SK-N-SH (cell line): ENCODE results near the gene RNF138. TPM values are rescaled to one million over a fixed set of nuclear protein-coding genes. Genes with fewer than 3 reads are reported as not detected.

Experiments used
- CTCF ChIA-PET: fragments of 300-600, 350-600 bp; formaldehyde crosslinking; extraction: SDS; loops from one replicate; lab custom pipeline; 2021; lab: Yijun Ruan, JAX
- POLR2A ChIA-PET: fragments of 350-600 bp; sonication (Branson Sonifier 250); formaldehyde crosslinking; extraction: SDS; loops from one replicate; lab custom pipeline; 2020; ENCODE audit warnings: antibody characterized with exemption, inconsistent platforms; lab: Yijun Ruan, JAX
- DNase-seq: peaks from one replicate; pipeline ENCODE4 v3.0.0; 2012
- H2AFZ ChIP-seq: fragments of 200-600 bp; sonication (generic); 2 replicates; pipeline ENCODE4 v1.8.1; 2016; ENCODE audit warnings: antibody characterized with exemption, mild to moderate bottlenecking, low read depth
- H3F3A ChIP-seq: fragments of 200-600 bp; sonication (generic); replicated peaks from 2 replicates; pipeline ENCODE3; 2016; ENCODE audit warnings: antibody characterized with exemption, mild to moderate bottlenecking; ENCODE audit not compliant: insufficient read depth
- H3K27ac ChIP-seq, 2 experiments: fragments of 200-500 bp in 1 of 2; fragments of 200-600 bp in 1 of 2; sonication (Bioruptor generic) in 1 of 2; sonication (generic), shearing (Covaris generic) in 1 of 2; 2 replicates each; pipeline versions ENCODE4 v1.5.1 to v1.6.1; 2014 to 2016; ENCODE audit warnings: low read depth in 2 of 2, inconsistent platforms in 1 of 2, low read length in 1 of 2, mild to moderate bottlenecking in 1 of 2, mixed read lengths in 1 of 2
- H3K27me3 ChIP-seq: fragments of 200-600 bp; sonication (generic), shearing (Covaris generic); 2 replicates; pipeline ENCODE4 v1.6.1; 2016; ENCODE audit warnings: mixed run types; ENCODE audit not compliant: insufficient read depth
- H3K36me3 ChIP-seq, 2 experiments: fragments of 200-500 bp in 1 of 2; fragments of 200-600 bp in 1 of 2; sonication (Bioruptor generic) in 1 of 2; sonication (generic) in 1 of 2; replicated peaks in 1 of 2; 2 replicates each; pipeline versions ENCODE3 to v1.5.1; 2014 to 2016; ENCODE audit warnings: low read length in 1 of 2, mild to moderate bottlenecking in 1 of 2; ENCODE audit not compliant: insufficient read depth in 2 of 2, control insufficient read depth in 1 of 2
- H3K4me1 ChIP-seq, 2 experiments: fragments of 200-500 bp in 1 of 2; fragments of 200-600 bp in 1 of 2; sonication (Bioruptor generic) in 1 of 2; sonication (generic), shearing (Covaris generic) in 1 of 2; 2 replicates each; pipeline versions ENCODE4 v1.5.1 to v1.6.1; 2014 to 2016; ENCODE audit warnings: low read depth in 1 of 2, low read length in 1 of 2, mixed run types in 1 of 2; ENCODE audit not compliant: insufficient read depth in 2 of 2, control insufficient read depth in 1 of 2
- H3K4me2 ChIP-seq: fragments of 200-600 bp; sonication (generic), shearing (Covaris generic); 2 replicates; pipeline ENCODE4 v1.6.1; 2017; ENCODE audit warnings: mixed run types
- H3K4me3 ChIP-seq, 2 experiments: fragments of 200-500 bp in 1 of 2; fragments of 200-600 bp in 1 of 2; sonication (Bioruptor generic) in 1 of 2; sonication (generic), shearing (Covaris generic) in 1 of 2; 2 replicates each; pipeline versions ENCODE4 v1.5.1 to v1.8.1; 2014 to 2016; ENCODE audit warnings: low read depth in 2 of 2, inconsistent platforms in 1 of 2, low read length in 1 of 2, mild to moderate bottlenecking in 1 of 2, mixed read lengths in 1 of 2, moderate library complexity in 1 of 2
- H3K79me2 ChIP-seq: fragments of 200-600 bp; sonication (generic); 2 replicates; pipeline ENCODE4 v1.8.1; 2017; ENCODE audit warnings: mild to moderate bottlenecking; ENCODE audit not compliant: insufficient read depth
- H3K9ac ChIP-seq: fragments of 200-600 bp; sonication (generic); 2 replicates; pipeline ENCODE4 v1.6.1; 2017; ENCODE audit warnings: mixed run types
- H3K9me2 ChIP-seq: fragments of 200-600 bp; sonication (generic); 2 replicates; pipeline ENCODE4 v1.6.1; 2017; ENCODE audit warnings: mixed run types
- H3K9me3 ChIP-seq: fragments of 200-600 bp; sonication (generic); 2 replicates; pipeline ENCODE4 v1.6.1; 2017; ENCODE audit warnings: mixed run types, mild to moderate bottlenecking, moderate library complexity
- H4K20me1 ChIP-seq: fragments of 200-600 bp; sonication (generic); 2 replicates; pipeline ENCODE4 v1.6.1; 2017; ENCODE audit warnings: mild to moderate bottlenecking, mixed run types; ENCODE audit not compliant: insufficient read depth
- CHD2 ChIP-seq: fragments of 150-350 bp; IDR thresholded peaks from 2 replicates; pipeline ENCODE4 v1.6.1; 2018; ENCODE audit warnings: low read length; ENCODE audit not compliant: partially characterized antibody
- FOXJ3 ChIP-seq: sonication (generic); formaldehyde crosslinking; IDR thresholded peaks from 2 replicates; pipeline ENCODE4 v1.5.1; 2020; ENCODE audit warnings: mild to moderate bottlenecking, missing genetic modification reagents
- GABPA ChIP-seq: IDR thresholded peaks from 2 replicates; pipeline ENCODE4 v1.4.0; 2012; ENCODE audit warnings: low read depth, mild to moderate bottlenecking
- GATA2 ChIP-seq: sonication (generic); formaldehyde crosslinking; IDR thresholded peaks from 2 replicates; pipeline ENCODE4 v1.5.0; 2020; ENCODE audit warnings: mild to moderate bottlenecking, missing genetic modification reagents
- IRF3 ChIP-seq: fragments of 150-350 bp; IDR thresholded peaks from 2 replicates; pipeline ENCODE4 v1.6.1; 2016; ENCODE audit warnings: mild to moderate bottlenecking, low read depth, low read length
- MAX ChIP-seq: IDR thresholded peaks from 2 replicates; pipeline ENCODE4 v1.4.0; 2012; ENCODE audit warnings: low read depth
- MXI1 ChIP-seq: IDR thresholded peaks from 2 replicates; pipeline ENCODE4 v1.6.1; 2012; ENCODE audit warnings: mild to moderate bottlenecking, low read depth, low read length, improper control_type of control experiment
- NRF1 ChIP-seq: IDR thresholded peaks from 2 replicates; pipeline ENCODE4 v1.6.1; 2012; ENCODE audit warnings: low read depth, mild to moderate bottlenecking, low read length
- POLR2AphosphoS5 ChIP-seq: IDR thresholded peaks from 2 replicates; pipeline ENCODE4 v1.6.1; 2012; ENCODE audit warnings: low read depth, low read length
- RFX5 ChIP-seq: IDR thresholded peaks from 2 replicates; pipeline ENCODE4 v1.6.1; 2012; ENCODE audit warnings: mild to moderate bottlenecking, improper control_type of control experiment, low read length
- SIN3A ChIP-seq: IDR thresholded peaks from 2 replicates; pipeline ENCODE4 v1.6.1; 2012; ENCODE audit warnings: low read depth, mild to moderate bottlenecking, low read length, moderate library complexity, borderline replicate concordance
- SMC3 ChIP-seq: IDR thresholded peaks from 2 replicates; pipeline ENCODE4 v1.6.1; 2012; ENCODE audit warnings: low read depth, low read length, improper control_type of control experiment
- TAF1 ChIP-seq: IDR thresholded peaks from 2 replicates; pipeline ENCODE4 v1.6.1; 2012; ENCODE audit warnings: low read depth, mild to moderate bottlenecking, low read length, moderate library complexity, borderline replicate concordance
- YY1 ChIP-seq: IDR thresholded peaks from 2 replicates; pipeline ENCODE4 v1.4.0; 2012; ENCODE audit warnings: low read depth, mild to moderate bottlenecking
- WGBS: methylation state at CpG from one replicate; pipeline ENCODE4 v1.1.6; 2017; ENCODE audit warnings: low lambda C conversion rate; 5-methylcytosine and 5-hydroxymethylcytosine counted together
- polyA plus RNA-seq, 3 experiments: library from polyadenylated mRNA; depleted of rRNA; stranded (reverse); fragments of >200 nt; gene quantifications; 2 replicates each; pipeline ENCODE4 v1.2.3, GENCODE V29; 2012

RNF138 gene
- polyA plus RNA-seq, 1 of the 3 experiments (the other 2 are of a cell fraction): 22.3 TPM

DNA sequence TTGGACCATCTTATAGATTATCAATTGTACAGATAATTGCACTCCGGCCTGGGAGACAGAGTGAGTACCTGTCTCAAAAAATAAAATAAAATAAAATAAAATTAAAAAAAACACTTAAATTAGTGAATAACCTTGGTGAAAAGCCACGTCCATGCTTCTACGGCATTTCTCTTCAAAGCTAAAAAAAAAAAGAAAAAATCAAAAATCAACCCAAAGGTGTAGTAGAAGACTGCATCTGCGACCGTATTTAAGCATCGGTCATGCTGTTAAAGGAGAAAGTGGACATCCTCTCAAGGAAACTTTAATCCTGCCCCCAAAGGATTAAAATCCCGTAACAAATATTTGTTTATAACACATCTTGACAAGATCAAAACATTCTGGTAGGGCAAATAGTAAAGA lies 350 bp upstream of the RNF138 start:
- peak overlapping the region; percentile 97 for H2AFZ ChIP-seq
- TF ChIP-seq FOXJ3 (CRISPR knock-in tag): no peak
- TF ChIP-seq YY1: no peak
- TF ChIP-seq IRF3: no peak
- TF ChIP-seq RFX5: no peak
- no peak for TF ChIP-seq SIN3A
- no peak for TF ChIP-seq GABPA
- peak overlapping the region; percentile 98 for H3K9ac ChIP-seq
- CTCF ChIA-PET: no interaction called here
- H3K79me2 ChIP-seq: peaks cover 37% of the 10 kb centered on the region
- H3K27me3 ChIP-seq: no peaks in the 10 kb centered on the region
- no peaks in the 10 kb centered on the region for H3K9me3 ChIP-seq
- POLR2A ChIA-PET: interaction anchor here (1.0 kb wide), 1 partner anchor 21 kb away, joined by 3 read pairs; no protein-coding TSS in a partner anchor
- H3K4me3 ChIP-seq: peak overlapping the region; percentile 67 to 82
- peak overlapping the region; percentile 99 for H3K4me2 ChIP-seq
- H3K9me2 ChIP-seq: no peaks in the 10 kb centered on the region
- peaks cover 0 to 9% of the 10 kb centered on the region in 2 experiments; a peak in 2 of 4 replicates for H3K4me1 ChIP-seq
- H3K36me3 ChIP-seq: peaks cover under 1 to 8% of the 10 kb centered on the region in 2 experiments
- no peak for DNase-seq
- H3K27ac ChIP-seq: peak overlapping the region; percentile 94 to 98
- peaks cover 7% of the 10 kb centered on the region for H4K20me1 ChIP-seq
- 63% methylated on average over 7 of the region's 7 CpGs for WGBS
- peaks cover 17% of the 10 kb centered on the region for H3F3A ChIP-seq

DNA sequence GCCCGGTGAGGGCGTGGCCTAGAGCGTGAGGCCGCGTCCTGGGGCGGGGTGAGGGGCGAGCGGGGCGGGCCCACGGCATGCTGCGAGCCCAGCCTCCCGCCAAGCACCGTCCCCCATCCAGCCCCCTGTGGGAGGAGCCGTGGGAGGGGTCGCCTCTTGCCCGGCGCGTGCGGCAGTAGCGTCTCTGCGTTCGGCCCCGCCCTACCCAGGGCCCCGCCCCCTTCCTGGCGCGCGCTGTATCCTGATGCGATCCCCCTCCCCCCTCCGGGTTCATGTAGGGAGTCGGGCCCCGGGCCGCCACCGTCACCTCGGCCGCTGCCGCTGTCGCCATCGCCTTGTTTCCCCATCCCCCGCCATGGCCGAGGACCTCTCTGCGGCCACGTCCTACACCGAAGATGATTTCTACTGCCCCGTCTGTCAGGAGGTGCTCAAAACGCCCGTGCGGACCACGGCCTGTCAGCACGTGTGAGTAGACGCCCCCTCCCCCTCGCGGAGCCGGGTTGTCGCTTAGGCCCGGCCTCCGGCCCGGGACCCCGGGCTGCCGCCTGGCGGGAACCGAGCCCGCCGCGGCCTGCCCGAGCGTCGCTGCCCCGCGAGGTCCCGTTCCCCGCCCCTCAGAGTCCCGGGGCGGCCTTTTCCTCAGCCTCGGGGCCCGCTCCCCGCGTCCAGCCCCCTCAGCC lies 888 bp downstream of the RNF138 start:
- H3K36me3 ChIP-seq: peaks cover 3 to 8% of the 10 kb centered on the region in 2 experiments
- CTCF ChIA-PET: interaction anchor here (1.3 kb wide), 1 partner anchor 13 kb away, joined by 4 read pairs; no protein-coding TSS in a partner anchor
- peaks cover 9% of the 10 kb centered on the region for H4K20me1 ChIP-seq
- peak; percentile 100 for DNase-seq
- peaks cover 5 to 9% of the 10 kb centered on the region in 2 experiments; a peak in 3 of 4 replicates for H3K4me1 ChIP-seq
- H3K9me3 ChIP-seq: no peaks in the 10 kb centered on the region
- TF ChIP-seq CHD2 (peak; percentile 86), MAX (peak; percentile 78), SMC3 (no peak), MXI1 (peak; percentile 85), NRF1 (peak; percentile 47; the same call in 1 of the 2 replicates), POLR2AphosphoS5 (peak; percentile 41; the same call in 1 of the 2 replicates), TAF1 (0 out of 2 replicates have a peak, but pooled peaks have one; percentile 26), GATA2 (CRISPR knock-in tag) (no peak), SIN3A (peak; percentile 55; the same call in 1 of the 2 replicates), IRF3 (no peak)
- H3K9ac ChIP-seq: peak overlapping the region; percentile 98
- peak overlapping the region; percentile 99 for H3K4me2 ChIP-seq
- no peaks in the 10 kb centered on the region for H3K9me2 ChIP-seq
- H3F3A ChIP-seq: peaks cover 17% of the 10 kb centered on the region
- H3K4me3 ChIP-seq: peak overlapping the region; percentile 82 to 95
- 6% methylated on average over 10 of the region's 77 CpGs for WGBS
- peak overlapping the region; percentile 80 to 98 for H3K27ac ChIP-seq
- POLR2A ChIA-PET: interaction anchor here (0.9 to 1.0 kb wide), 2 partner anchors 19 to 39 kb away, joined by 3 read pairs; no protein-coding TSS in a partner anchor
- no peaks in the 10 kb centered on the region for H3K27me3 ChIP-seq
- H2AFZ ChIP-seq: peak overlapping the region; percentile 74
- H3K79me2 ChIP-seq: peaks cover 50% of the 10 kb centered on the region
